Tibial artery (tissue), 4 donors: ENCODE results near the gene TMEM156.
"Not testable (repeated sequence)": the region's sequence is repeated elsewhere in the genome, so short reads cannot be mapped to it uniquely, and the experiment has no call there.

Source experiments
- DNase-seq, 2 donors: peaks; one replicate each; pipeline ENCODE4 v3.0.0-alpha.2; 2019
- H3K27ac ChIP-seq, 2 donors: fragments of 200-600 bp; sonication (generic) in 1 of 2; 1 replicate in 1 of 2; 2 replicates in 1 of 2; pipeline ENCODE4 v1.5.1; 2018 to 2019; ENCODE audit warnings: mild to moderate bottlenecking in 1 of 2
- H3K27me3 ChIP-seq, 2 donors: fragments of 200-600 bp; sonication (generic) in 1 of 2; one replicate each; pipeline versions ENCODE4 v1.5.1 to v1.6.0; 2016 to 2019
- H3K36me3 ChIP-seq, 3 donors: fragments of 200-600 bp; sonication (generic) in 2 of 3; one replicate each; pipeline ENCODE4 v1.5.1; 2016 to 2019; ENCODE audit warnings: mild to moderate bottlenecking in 2 of 3
- H3K4me1 ChIP-seq, 4 donors: fragments of 200-600 bp; sonication (generic) in 2 of 4; 1 replicate in 3 of 4; 2 replicates in 1 of 4; pipeline ENCODE4 v1.5.1; 2016 to 2019
- H3K4me3 ChIP-seq, 2 donors: fragments of 200-600 bp; sonication (generic) in 1 of 2; 1 replicate in 1 of 2; 2 replicates in 1 of 2; pipeline ENCODE4 v1.5.1; 2018 to 2019; ENCODE audit warnings: mild to moderate bottlenecking in 2 of 2
- H3K9me3 ChIP-seq, 3 donors: fragments of 200-600 bp; sonication (generic) in 1 of 3; one replicate each; pipeline ENCODE4 v1.5.1; 2016 to 2019
- CTCF ChIP-seq, 2 experiments: fragments of 200-600 bp in 1 of 2; fragments of 450-650 bp in 1 of 2; IDR thresholded peaks; one replicate each; pipeline ENCODE4 v1.5.1; 2017 to 2019; ENCODE audit warnings: antibody characterized with exemption in 2 of 2, mild to moderate bottlenecking in 1 of 2, moderate library complexity in 1 of 2
- intact Hi-C: fragments of 100-400 bp; cut with DNase I; formaldehyde crosslinking; loops from one replicate; pipeline ENCODE4 v1.15.0; 2023; ENCODE audit warnings: low total_unique reads

The TMEM156 gene

GRCh38 chr4:38948551-38948950 is 83.7 kb downstream of the TMEM156 start:
- intact Hi-C loops: no loop called here
- no peak overlapping the region for H3K27ac ChIP-seq
- no peaks in the 10 kb centered on the region for H3K9me3 ChIP-seq
- H3K36me3 ChIP-seq: peaks cover 17 to 19% (median 18%) of the 10 kb centered on the region in 3 donors
- no peak for TF ChIP-seq CTCF (IDR thresholded peaks at IDR 0.05)
- peak; percentile 61 to 77 for DNase-seq
- peaks cover 0 to 3% (median 0%) of the 10 kb centered on the region in 4 donors for H3K4me1 ChIP-seq
- no peak overlapping the region for H3K4me3 ChIP-seq
- H3K27me3 ChIP-seq: no peaks in the 10 kb centered on the region

- DNase-seq: no peak
- Histone ChIP-seq H3K9me3 (no peaks in the 10 kb centered on the region), H3K27me3 (no peaks in the 10 kb centered on the region), H3K4me1 (peaks cover 0 to 3% (median 0%) of the 10 kb centered on the region in 4 donors), H3K4me3 (no peak overlapping the region), H3K36me3 (peaks cover 26 to 32% (median 26%) of the 10 kb centered on the region in 3 donors), H3K27ac (no peak overlapping the region)
- no peak for TF ChIP-seq CTCF (IDR thresholded peaks at IDR 0.05)
- intact Hi-C loops: no loop called here
These were observed 85.3 kb downstream of the TMEM156 start for GRCh38 chr4:38946919-38947318.

- Histone ChIP-seq H3K36me3 (peaks cover 31 to 56% (median 41%) of the 10 kb centered on the region in 3 donors), H3K27me3 (no peaks in the 10 kb centered on the region)
- intact Hi-C loops: no loop called here
These were observed 87.8 kb downstream of the TMEM156 start for GRCh38 chr4:38944440-38944839.

GRCh38 chr4:38943343-38943742 is 88.9 kb downstream of the TMEM156 start:
- no peak for DNase-seq
- no peak for TF ChIP-seq CTCF (IDR thresholded peaks at IDR 0.05)
- H3K27ac ChIP-seq: no peak overlapping the region
- H3K4me1 ChIP-seq: no peaks in the 10 kb centered on the region
- peaks cover 39 to 67% (median 52%) of the 10 kb centered on the region in 3 donors for H3K36me3 ChIP-seq
- intact Hi-C loops: no loop called here
- no peak overlapping the region for H3K4me3 ChIP-seq
- no peaks in the 10 kb centered on the region for H3K27me3 ChIP-seq
- no peaks in the 10 kb centered on the region for H3K9me3 ChIP-seq

More at GRCh38 chr4:38944440-38944839, 87.8 kb downstream of the TMEM156 start:
- Histone ChIP-seq H3K4me3 (no peak overlapping the region), H3K4me1 (peaks cover 0 to 3% (median 0%) of the 10 kb centered on the region in 4 donors), H3K9me3 (no peaks in the 10 kb centered on the region), H3K27ac (no peak overlapping the region)
- no peak for TF ChIP-seq CTCF (IDR thresholded peaks at IDR 0.05)
- DNase-seq: no peak

- intact Hi-C loops, H3K4me1 ChIP-seq, H3K27me3 ChIP-seq, H3K4me3 ChIP-seq, H3K9me3 ChIP-seq, H3K27ac ChIP-seq, DNase-seq: not testable (repeated sequence)
- peaks cover 53 to 81% (median 65%) of the 10 kb centered on the region in 3 donors for H3K36me3 ChIP-seq
These were observed 90.3 kb downstream of the TMEM156 start for GRCh38 chr4:38941906-38942305.

GRCh38 chr4:38940476-38940875 is 91.7 kb downstream of the TMEM156 start:
- Histone ChIP-seq H3K9me3 (no peaks in the 10 kb centered on the region), H3K27ac (no peak overlapping the region), H3K36me3 (peaks cover 65 to 95% (median 80%) of the 10 kb centered on the region in 3 donors), H3K4me1 (no peaks in the 10 kb centered on the region), H3K27me3 (no peaks in the 10 kb centered on the region), H3K4me3 (no peak overlapping the region)
- no peak for TF ChIP-seq CTCF (IDR thresholded peaks at IDR 0.05)
- DNase-seq: no peak
- intact Hi-C loops: no loop called here
